ENCODE data around the gene AGO3.

GRCh38 chr1:36109041-36109679 is 178.3 kb downstream of the AGO3 start:
- TF ChIP-seq, protein P1, sequence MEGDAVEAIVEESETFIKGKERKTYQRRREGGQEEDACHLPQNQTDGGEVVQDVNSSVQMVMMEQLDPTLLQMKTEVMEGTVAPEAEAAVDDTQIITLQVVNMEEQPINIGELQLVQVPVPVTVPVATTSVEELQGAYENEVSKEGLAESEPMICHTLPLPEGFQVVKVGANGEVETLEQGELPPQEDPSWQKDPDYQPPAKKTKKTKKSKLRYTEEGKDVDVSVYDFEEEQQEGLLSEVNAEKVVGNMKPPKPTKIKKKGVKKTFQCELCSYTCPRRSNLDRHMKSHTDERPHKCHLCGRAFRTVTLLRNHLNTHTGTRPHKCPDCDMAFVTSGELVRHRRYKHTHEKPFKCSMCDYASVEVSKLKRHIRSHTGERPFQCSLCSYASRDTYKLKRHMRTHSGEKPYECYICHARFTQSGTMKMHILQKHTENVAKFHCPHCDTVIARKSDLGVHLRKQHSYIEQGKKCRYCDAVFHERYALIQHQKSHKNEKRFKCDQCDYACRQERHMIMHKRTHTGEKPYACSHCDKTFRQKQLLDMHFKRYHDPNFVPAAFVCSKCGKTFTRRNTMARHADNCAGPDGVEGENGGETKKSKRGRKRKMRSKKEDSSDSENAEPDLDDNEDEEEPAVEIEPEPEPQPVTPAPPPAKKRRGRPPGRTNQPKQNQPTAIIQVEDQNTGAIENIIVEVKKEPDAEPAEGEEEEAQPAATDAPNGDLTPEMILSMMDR (IDR thresholded peaks at IDR 0.05) = no peak
- TF ChIP-seq POLR2AphosphoS5 (IDR thresholded peaks at IDR 0.05; ENCODE audit: low read depth, low read length) = no peak
- TF ChIP-seq, protein P2, sequence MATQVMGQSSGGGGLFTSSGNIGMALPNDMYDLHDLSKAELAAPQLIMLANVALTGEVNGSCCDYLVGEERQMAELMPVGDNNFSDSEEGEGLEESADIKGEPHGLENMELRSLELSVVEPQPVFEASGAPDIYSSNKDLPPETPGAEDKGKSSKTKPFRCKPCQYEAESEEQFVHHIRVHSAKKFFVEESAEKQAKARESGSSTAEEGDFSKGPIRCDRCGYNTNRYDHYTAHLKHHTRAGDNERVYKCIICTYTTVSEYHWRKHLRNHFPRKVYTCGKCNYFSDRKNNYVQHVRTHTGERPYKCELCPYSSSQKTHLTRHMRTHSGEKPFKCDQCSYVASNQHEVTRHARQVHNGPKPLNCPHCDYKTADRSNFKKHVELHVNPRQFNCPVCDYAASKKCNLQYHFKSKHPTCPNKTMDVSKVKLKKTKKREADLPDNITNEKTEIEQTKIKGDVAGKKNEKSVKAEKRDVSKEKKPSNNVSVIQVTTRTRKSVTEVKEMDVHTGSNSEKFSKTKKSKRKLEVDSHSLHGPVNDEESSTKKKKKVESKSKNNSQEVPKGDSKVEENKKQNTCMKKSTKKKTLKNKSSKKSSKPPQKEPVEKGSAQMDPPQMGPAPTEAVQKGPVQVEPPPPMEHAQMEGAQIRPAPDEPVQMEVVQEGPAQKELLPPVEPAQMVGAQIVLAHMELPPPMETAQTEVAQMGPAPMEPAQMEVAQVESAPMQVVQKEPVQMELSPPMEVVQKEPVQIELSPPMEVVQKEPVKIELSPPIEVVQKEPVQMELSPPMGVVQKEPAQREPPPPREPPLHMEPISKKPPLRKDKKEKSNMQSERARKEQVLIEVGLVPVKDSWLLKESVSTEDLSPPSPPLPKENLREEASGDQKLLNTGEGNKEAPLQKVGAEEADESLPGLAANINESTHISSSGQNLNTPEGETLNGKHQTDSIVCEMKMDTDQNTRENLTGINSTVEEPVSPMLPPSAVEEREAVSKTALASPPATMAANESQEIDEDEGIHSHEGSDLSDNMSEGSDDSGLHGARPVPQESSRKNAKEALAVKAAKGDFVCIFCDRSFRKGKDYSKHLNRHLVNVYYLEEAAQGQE (IDR thresholded peaks at IDR 0.05; ENCODE audit: insufficient read depth in 1 of 2, low read depth in 2 of 2, low read length in 1 of 2) = no peak
- TF ChIP-seq TCF7L2 (IDR thresholded peaks at IDR 0.05; ENCODE audit: low read depth, low read length) = no peak

Measured in Panc1 (cell line).